Measurements from ENCODE around the gene ZNG1F.
"Not testable (repeated sequence)": the region's sequence is repeated elsewhere in the genome, so short reads cannot be mapped to it uniquely, and the experiment has no call there.

- TF ChIP-seq CTCF (IDR thresholded peaks at IDR 0.05); POLR2AphosphoS5 (IDR thresholded peaks at IDR 0.05; ENCODE audit: insufficient read depth in 1 of 2, low read depth in 1 of 2); POLR2A (IDR thresholded peaks at IDR 0.05): not testable (repeated sequence)
Measured at GRCh38 chr9:41237110-41237749, 48.1 kb upstream of the ZNG1F start.
